ENCODE measurements around the gene KIAA1328.

GRCh38 chr18:37242091-37242490 is 413.2 kb downstream of the KIAA1328 start:
- no peak for TF ChIP-seq CTCF (IDR thresholded peaks at IDR 0.05)
- no peak for TF ChIP-seq POLR2A (IDR thresholded peaks at IDR 0.05)
